Measurements from ENCODE around the gene BCL2L13. TPM values are rescaled to one million over a fixed set of nuclear protein-coding genes. Genes with fewer than 3 reads are reported as not detected.
A peak's percentile ranks its signal among the peaks of the same experiment; 100 is the strongest.

BCL2L13 gene
- polyA plus RNA-seq, 1 donor (not counting 4 experiments of a cell fraction or from before 2014, with no cell fraction given) = 51.0 TPM

DNA sequence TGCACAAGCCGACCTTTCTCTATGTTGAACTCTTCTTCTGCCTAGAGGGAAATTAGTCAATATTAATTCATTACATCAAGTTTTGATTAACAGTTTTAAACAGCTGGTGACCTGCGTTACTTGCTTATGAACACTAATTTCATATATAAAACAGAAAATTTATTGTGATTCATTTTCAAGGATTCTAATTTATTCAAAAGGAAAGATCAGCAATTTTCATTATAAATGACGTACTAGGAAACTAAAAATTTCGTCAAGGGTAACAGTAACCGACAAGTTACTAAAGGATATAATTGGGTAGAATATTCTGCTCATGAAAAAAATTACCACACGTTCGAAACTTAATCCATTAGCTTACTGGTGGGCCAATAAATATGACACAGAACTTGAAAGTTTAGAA lies 25.3 kb upstream of the BCL2L13 start:
- H3K4me1 ChIP-seq (ENCODE audit: control insufficient read depth, extremely low read depth, insufficient read depth, low read length) = no peaks in the 10 kb centered on the region
- H2AFZ ChIP-seq (ENCODE audit: control insufficient read depth, low read length) = no peak overlapping the region
- peaks cover 10 to 16% of the 10 kb centered on the region in 2 experiments for H3K36me3 ChIP-seq (ENCODE audit: control insufficient read depth in 2 of 2, extremely low read depth in 1 of 2, insufficient read depth in 2 of 2, low read length in 2 of 2)
- no peak overlapping the region for H3K27ac ChIP-seq (ENCODE audit: control insufficient read depth, insufficient read depth, low read length)
- no peaks in the 10 kb centered on the region for H4K20me1 ChIP-seq (ENCODE audit: control insufficient read depth, extremely low read depth, insufficient read depth, low read length)
- H3K27me3 ChIP-seq (ENCODE audit: control insufficient read depth, extremely low read depth, insufficient read depth, low read length) = no peaks in the 10 kb centered on the region
- TF ChIP-seq, protein P1, sequence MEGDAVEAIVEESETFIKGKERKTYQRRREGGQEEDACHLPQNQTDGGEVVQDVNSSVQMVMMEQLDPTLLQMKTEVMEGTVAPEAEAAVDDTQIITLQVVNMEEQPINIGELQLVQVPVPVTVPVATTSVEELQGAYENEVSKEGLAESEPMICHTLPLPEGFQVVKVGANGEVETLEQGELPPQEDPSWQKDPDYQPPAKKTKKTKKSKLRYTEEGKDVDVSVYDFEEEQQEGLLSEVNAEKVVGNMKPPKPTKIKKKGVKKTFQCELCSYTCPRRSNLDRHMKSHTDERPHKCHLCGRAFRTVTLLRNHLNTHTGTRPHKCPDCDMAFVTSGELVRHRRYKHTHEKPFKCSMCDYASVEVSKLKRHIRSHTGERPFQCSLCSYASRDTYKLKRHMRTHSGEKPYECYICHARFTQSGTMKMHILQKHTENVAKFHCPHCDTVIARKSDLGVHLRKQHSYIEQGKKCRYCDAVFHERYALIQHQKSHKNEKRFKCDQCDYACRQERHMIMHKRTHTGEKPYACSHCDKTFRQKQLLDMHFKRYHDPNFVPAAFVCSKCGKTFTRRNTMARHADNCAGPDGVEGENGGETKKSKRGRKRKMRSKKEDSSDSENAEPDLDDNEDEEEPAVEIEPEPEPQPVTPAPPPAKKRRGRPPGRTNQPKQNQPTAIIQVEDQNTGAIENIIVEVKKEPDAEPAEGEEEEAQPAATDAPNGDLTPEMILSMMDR (optimal IDR thresholded peaks at IDR 0.05 in 1 of 3, IDR thresholded peaks at IDR 0.05 in 1 of 3, conservative IDR thresholded peaks at IDR 0.05 in 1 of 3; ENCODE audit: extremely low read depth in 1 of 3, insufficient read depth in 2 of 3, low read length in 3 of 3) = no peak
- H3K9ac ChIP-seq (ENCODE audit: control insufficient read depth, extremely low read depth, insufficient read depth, low read length) = no peak overlapping the region
- peaks cover 14% of the 10 kb centered on the region for H3K79me2 ChIP-seq (ENCODE audit: control insufficient read depth, insufficient read depth, low read length)
- FAIRE-seq = no peak
- H3K4me3 ChIP-seq (ENCODE audit: control insufficient read depth in 2 of 3, extremely low read depth in 1 of 3, insufficient read depth in 2 of 3, low read depth in 1 of 3, low read length in 3 of 3) = no peak overlapping the region
- DNase-seq (ENCODE audit: low read depth, low spot score) = no peak
- dilution Hi-C loops (cut with MboI; ENCODE audit: extremely low pct_ligation_motif_present, low sequenced_read_pairs) = no loop called here
- H3K9me1 ChIP-seq (ENCODE audit: control insufficient read depth, extremely low read depth, insufficient read depth, low read length) = no peaks in the 10 kb centered on the region
- H3K4me2 ChIP-seq (ENCODE audit: control insufficient read depth, extremely low read depth, insufficient read depth, low read depth, low read length) = no peak overlapping the region
- H3K9me3 ChIP-seq (ENCODE audit: control insufficient read depth, low read depth, low read length) = no peaks in the 10 kb centered on the region

DNA sequence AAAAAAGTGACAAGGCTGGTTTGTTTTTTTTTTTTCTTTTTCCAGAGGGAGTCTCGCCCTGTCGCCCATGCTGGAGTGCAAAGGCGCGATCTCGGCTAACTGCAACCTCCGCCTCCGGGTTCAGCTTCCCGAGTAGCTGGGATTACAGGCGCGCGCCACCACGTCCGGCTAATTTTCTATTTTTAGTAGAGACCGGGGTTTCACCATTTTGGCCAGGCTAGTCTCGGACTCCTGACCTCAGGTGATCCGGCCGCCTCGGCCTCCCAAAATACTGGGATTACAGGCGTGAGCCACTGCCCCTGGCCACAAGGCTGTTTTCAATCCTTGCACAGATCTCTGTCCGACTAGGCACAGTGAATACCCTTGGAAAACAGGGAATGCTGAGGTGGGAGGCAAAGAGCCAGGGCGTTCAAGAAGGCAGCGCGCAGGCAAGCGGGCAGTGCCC lies 10.6 kb upstream of the BCL2L13 start:
- H3K4me1 ChIP-seq (ENCODE audit: control insufficient read depth, extremely low read depth, insufficient read depth, low read length) = peaks cover 21% of the 10 kb centered on the region
- peaks cover 51% of the 10 kb centered on the region for H3K79me2 ChIP-seq (ENCODE audit: control insufficient read depth, insufficient read depth, low read length)
- H3K36me3 ChIP-seq (ENCODE audit: control insufficient read depth in 2 of 2, extremely low read depth in 1 of 2, insufficient read depth in 2 of 2, low read length in 2 of 2) = peaks cover 0 to 4% of the 10 kb centered on the region in 2 experiments
- H3K27me3 ChIP-seq (ENCODE audit: control insufficient read depth, extremely low read depth, insufficient read depth, low read length) = no peaks in the 10 kb centered on the region
- peak overlapping the region; percentile 61 for H3K4me2 ChIP-seq (ENCODE audit: control insufficient read depth, extremely low read depth, insufficient read depth, low read depth, low read length)
- peak overlapping the region; percentile 98 for H3K27ac ChIP-seq (ENCODE audit: control insufficient read depth, insufficient read depth, low read length)
- peaks cover 3% of the 10 kb centered on the region for H4K20me1 ChIP-seq (ENCODE audit: control insufficient read depth, extremely low read depth, insufficient read depth, low read length)
- no peaks in the 10 kb centered on the region for H3K9me1 ChIP-seq (ENCODE audit: control insufficient read depth, extremely low read depth, insufficient read depth, low read length)
- no peak for DNase-seq (ENCODE audit: low read depth, low spot score)
- H3K9ac ChIP-seq (ENCODE audit: control insufficient read depth, extremely low read depth, insufficient read depth, low read length) = peak overlapping the region; percentile 99
- H3K9me3 ChIP-seq (ENCODE audit: control insufficient read depth, low read depth, low read length) = no peaks in the 10 kb centered on the region
- H2AFZ ChIP-seq (ENCODE audit: control insufficient read depth, low read length) = peak overlapping the region; percentile 66
- no peak for FAIRE-seq
- H3K4me3 ChIP-seq (ENCODE audit: control insufficient read depth in 2 of 3, extremely low read depth in 1 of 3, insufficient read depth in 2 of 3, low read depth in 1 of 3, low read length in 3 of 3) = peak overlapping the region; percentile 95 to 97 (median 95)
- TF ChIP-seq EZH2 (IDR thresholded peaks at IDR 0.05; ENCODE audit: low read length) = no peak
- TF ChIP-seq, protein P1 (optimal IDR thresholded peaks at IDR 0.05 in 1 of 3, IDR thresholded peaks at IDR 0.05 in 1 of 3, conservative IDR thresholded peaks at IDR 0.05 in 1 of 3; ENCODE audit: extremely low read depth in 1 of 3, insufficient read depth in 2 of 3, low read length in 3 of 3) = no peak
- dilution Hi-C loops (cut with MboI; ENCODE audit: extremely low pct_ligation_motif_present, low sequenced_read_pairs) = no loop called here
